ENCODE results near the gene COX8C. TPM values are rescaled to one million over a fixed set of nuclear protein-coding genes. Genes with fewer than 3 reads are reported as not detected.

Gene COX8C
- total RNA-seq, 1 experiment from 2014 or later, result not detected

DNA sequence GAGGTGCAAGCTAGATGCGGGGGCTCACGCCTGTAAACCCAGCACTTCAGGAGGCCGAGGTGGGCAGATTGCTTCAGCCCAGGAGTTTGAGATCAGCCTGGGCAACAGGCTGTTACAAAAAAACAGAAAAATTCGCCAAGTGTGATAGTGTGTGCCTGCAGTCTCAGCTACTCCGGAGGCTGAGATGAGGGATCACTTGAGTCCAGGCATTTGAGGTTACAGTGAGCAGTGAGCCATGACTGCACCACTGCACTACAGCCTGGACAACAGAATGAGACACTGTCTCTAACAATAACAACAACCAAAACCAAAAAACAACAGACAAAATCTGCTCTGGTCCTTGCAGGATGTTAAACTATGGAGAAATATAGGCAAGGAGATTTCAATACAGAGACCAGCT is 28.1 kb upstream of the COX8C start:
- RAD21 ChIA-PET (ENCODE audit: low non-redundant PET in 1 of 2, low total read pairs in 2 of 2, uncharacterized antibody in 2 of 2, unreplicated experiment in 2 of 2), result no interaction called here
- Histone ChIP-seq H3K27ac (ENCODE audit: low read depth, low read length) (no peak overlapping the region), H3K27me3 (ENCODE audit: insufficient read depth, low read length) (no peaks in the 10 kb centered on the region), H3K9me3 (ENCODE audit: control insufficient read depth in 1 of 2, insufficient read depth in 1 of 2, low read depth in 1 of 2, low read length in 2 of 2) (no peaks in the 10 kb centered on the region), H3K79me2 (ENCODE audit: insufficient read depth, low read length) (peaks cover 93% of the 10 kb centered on the region), H4K20me1 (ENCODE audit: insufficient read depth) (no peaks in the 10 kb centered on the region; the same call in 1 of the 2 replicates), H3K36me3 (ENCODE audit: control insufficient read depth in 1 of 2, insufficient read depth in 2 of 2, low read length in 2 of 2) (no peaks in the 10 kb centered on the region), H3K9ac (ENCODE audit: low read length) (no peak overlapping the region), H3K4me2 (ENCODE audit: low read length) (no peak overlapping the region), H3K9me2 (ENCODE audit: insufficient read depth) (no peaks in the 10 kb centered on the region), H3K4me1 (ENCODE audit: control insufficient read depth in 1 of 2, insufficient read depth in 2 of 2, low read length in 2 of 2) (peaks cover 0 to 19% of the 10 kb centered on the region in 2 experiments; a peak in 2 of 4 replicates), H3K4me3 (replicated peaks in 1 of 2; ENCODE audit: low read depth in 1 of 2, low read length in 2 of 2) (no peak overlapping the region), H2AFZ (ENCODE audit: low read depth, low read length, poor library complexity, severe bottlenecking) (no peak overlapping the region)
- POLR2A ChIA-PET, result no interaction called here
- ATAC-seq (no peak), DNase-seq (ENCODE audit: low read depth, low spot score) (no peak)
- intact Hi-C loops (cut with micrococcal nuclease), result no loop called here
- TF ChIP-seq, protein P1, sequence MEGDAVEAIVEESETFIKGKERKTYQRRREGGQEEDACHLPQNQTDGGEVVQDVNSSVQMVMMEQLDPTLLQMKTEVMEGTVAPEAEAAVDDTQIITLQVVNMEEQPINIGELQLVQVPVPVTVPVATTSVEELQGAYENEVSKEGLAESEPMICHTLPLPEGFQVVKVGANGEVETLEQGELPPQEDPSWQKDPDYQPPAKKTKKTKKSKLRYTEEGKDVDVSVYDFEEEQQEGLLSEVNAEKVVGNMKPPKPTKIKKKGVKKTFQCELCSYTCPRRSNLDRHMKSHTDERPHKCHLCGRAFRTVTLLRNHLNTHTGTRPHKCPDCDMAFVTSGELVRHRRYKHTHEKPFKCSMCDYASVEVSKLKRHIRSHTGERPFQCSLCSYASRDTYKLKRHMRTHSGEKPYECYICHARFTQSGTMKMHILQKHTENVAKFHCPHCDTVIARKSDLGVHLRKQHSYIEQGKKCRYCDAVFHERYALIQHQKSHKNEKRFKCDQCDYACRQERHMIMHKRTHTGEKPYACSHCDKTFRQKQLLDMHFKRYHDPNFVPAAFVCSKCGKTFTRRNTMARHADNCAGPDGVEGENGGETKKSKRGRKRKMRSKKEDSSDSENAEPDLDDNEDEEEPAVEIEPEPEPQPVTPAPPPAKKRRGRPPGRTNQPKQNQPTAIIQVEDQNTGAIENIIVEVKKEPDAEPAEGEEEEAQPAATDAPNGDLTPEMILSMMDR (IDR thresholded peaks at IDR 0.05 in 2 of 3, conservative IDR thresholded peaks at IDR 0.05 in 1 of 3; ENCODE audit: borderline replicate concordance in 1 of 3, insufficient read depth in 1 of 3, low read depth in 2 of 3, low read length in 2 of 3), result no peak
- TF ChIP-seq CBX3 (IDR thresholded peaks at IDR 0.05; ENCODE audit: low read depth) (no peak), YY1 (IDR thresholded peaks at IDR 0.05; ENCODE audit: extremely low read depth, insufficient replicate concordance, low read depth, low read length) (no peak), CEBPB (IDR thresholded peaks at IDR 0.05; ENCODE audit: low read depth) (no peak), ELF1 (IDR thresholded peaks at IDR 0.05; ENCODE audit: borderline replicate concordance, low read depth) (no peak)
- TF ChIP-seq, protein P2, sequence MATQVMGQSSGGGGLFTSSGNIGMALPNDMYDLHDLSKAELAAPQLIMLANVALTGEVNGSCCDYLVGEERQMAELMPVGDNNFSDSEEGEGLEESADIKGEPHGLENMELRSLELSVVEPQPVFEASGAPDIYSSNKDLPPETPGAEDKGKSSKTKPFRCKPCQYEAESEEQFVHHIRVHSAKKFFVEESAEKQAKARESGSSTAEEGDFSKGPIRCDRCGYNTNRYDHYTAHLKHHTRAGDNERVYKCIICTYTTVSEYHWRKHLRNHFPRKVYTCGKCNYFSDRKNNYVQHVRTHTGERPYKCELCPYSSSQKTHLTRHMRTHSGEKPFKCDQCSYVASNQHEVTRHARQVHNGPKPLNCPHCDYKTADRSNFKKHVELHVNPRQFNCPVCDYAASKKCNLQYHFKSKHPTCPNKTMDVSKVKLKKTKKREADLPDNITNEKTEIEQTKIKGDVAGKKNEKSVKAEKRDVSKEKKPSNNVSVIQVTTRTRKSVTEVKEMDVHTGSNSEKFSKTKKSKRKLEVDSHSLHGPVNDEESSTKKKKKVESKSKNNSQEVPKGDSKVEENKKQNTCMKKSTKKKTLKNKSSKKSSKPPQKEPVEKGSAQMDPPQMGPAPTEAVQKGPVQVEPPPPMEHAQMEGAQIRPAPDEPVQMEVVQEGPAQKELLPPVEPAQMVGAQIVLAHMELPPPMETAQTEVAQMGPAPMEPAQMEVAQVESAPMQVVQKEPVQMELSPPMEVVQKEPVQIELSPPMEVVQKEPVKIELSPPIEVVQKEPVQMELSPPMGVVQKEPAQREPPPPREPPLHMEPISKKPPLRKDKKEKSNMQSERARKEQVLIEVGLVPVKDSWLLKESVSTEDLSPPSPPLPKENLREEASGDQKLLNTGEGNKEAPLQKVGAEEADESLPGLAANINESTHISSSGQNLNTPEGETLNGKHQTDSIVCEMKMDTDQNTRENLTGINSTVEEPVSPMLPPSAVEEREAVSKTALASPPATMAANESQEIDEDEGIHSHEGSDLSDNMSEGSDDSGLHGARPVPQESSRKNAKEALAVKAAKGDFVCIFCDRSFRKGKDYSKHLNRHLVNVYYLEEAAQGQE (IDR thresholded peaks at IDR 0.05; ENCODE audit: low read depth), result no peak
- TF ChIP-seq, protein P3, sequence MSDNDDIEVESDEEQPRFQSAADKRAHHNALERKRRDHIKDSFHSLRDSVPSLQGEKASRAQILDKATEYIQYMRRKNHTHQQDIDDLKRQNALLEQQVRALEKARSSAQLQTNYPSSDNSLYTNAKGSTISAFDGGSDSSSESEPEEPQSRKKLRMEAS (IDR thresholded peaks at IDR 0.05), result no peak
- CTCF ChIA-PET, result no interaction called here
- no TSS peak for BruUV-seq (replicated peaks)
